GM18519 (cell line): ENCODE results near the gene ZNFX1.
A peak's percentile ranks its signal among the peaks of the same experiment; 100 is the strongest.
"Not testable (repeated sequence)": the region's sequence is repeated elsewhere in the genome, so short reads cannot be mapped to it uniquely, and the experiment has no call there.

ENCODE experiments used
- ATAC-seq: cut with Tn5 transposase; IDR thresholded peaks from one replicate; pipeline ENCODE4 v1.9.1; 2021; ENCODE audit warnings: mild to moderate bottlenecking, moderate library complexity; ENCODE audit not compliant: unreplicated experiment, low FRiP score

ZNFX1 gene

DNA sequence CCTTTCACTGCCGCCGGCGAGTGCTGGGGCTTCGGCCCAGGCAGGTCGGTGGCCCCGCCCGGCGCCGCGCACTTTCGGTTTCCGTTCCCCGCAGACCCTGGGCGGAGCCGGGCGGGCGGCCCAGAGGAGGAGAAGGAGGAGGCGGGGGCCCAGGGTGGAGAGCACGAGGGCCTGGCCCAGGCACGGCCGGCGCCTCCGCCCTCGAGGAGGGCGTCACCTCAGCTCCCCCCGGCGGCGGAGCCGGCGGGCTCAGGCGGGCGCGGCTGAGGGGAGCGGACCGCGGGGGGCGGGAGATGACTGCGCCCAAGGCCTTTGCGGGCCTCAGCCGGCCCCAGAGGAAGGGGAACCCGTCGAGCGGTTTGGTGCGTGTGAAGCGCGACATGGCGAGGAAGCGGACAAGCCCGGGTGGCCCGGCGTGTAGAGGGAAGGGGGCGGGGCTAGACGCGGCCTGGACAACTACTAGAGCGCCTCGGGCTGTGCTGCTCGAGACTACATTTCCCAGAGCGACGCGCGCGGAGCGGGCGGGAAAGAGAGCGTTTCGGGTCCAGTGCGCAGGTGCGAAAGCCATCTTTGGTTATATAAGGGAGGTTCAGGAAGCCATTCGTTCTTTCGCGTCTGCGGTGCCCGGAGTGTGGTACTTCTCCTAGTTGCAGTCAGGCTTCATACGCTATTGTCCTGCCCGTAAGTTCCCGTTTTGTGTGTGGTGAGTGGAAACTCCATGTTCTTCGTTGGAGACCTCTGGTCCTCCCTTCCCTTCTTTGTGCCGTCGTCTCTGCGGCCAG is at the start of gene ZNFX1:
ZNFX1 (minus strand) TSS at position 22 of the 782 bp plus-strand sequence. CDS start 2,218 bp downstream, outside the sequence.
- peak; percentile 55 for ATAC-seq

DNA sequence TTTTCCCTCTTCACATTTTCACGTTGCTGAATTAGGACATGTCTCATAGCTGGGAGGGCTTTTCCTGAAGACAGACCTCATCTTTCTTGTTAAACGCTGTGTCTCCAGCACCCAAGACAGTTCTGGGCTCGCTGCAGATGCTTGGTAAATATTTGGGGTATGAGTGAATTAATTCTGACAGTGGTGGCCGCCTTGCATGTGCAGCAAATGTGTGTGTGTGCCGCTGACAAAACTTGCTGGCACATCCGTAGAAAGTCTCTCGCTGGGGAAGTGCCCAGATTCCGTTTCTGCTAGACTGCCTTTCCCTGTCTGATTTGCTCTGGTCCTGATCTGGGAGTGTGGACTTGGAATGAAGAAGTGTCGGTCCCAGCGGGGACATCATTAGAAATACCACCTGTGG is 48.2 kb upstream of the ZNFX1 start:
- ATAC-seq, result no peak

DNA sequence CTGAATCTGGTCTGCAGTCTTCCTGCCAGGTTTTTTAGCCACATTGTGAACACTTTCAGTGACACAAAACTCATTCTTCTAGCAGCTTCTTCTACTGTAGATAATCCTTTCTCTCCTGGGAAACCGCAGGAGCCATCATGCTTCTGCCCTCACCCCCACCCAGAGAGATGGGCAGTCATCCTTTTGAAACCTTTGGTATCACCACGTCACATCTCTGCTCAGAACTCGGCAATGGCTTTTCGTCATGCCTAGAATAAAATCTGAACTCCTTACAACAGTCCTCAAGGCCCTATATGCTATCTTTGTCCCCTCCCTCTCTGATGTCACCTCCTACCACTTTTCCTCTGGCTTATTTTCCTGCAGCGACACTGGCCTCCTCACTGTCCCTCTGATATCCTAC is 46.4 kb upstream of the ZNFX1 start:
- ATAC-seq, result no peak

DNA sequence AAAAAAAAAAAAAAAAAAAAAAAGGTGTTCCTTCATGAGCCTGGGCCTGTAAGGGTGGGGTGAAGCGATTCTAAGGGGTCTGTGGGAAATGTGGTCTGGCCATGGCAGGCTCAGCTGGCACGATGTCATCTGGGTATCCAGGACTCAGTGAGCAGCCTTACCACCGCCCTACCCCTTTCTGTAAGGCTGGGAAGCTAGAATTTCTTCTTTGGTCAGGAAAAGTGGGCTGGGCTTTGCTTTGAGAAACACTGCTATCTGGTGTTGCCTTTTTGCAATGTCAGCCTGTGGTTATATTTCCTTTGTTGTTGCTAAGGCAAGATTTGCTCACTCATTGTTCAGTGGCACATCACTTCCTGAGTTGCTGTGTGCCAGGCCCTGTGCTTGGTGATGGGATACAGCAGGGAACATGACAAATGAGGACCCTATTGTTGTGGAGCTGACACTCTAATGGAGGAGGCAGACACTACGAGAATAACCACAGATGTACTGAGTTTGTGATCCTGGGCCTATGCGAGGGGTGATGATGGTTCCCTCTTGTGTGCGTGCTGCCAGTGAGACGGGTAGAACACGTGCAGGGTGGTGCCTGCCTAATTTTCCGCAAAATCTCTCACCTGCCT is 45.9 kb upstream of the ZNFX1 start:
- no peak for ATAC-seq

DNA sequence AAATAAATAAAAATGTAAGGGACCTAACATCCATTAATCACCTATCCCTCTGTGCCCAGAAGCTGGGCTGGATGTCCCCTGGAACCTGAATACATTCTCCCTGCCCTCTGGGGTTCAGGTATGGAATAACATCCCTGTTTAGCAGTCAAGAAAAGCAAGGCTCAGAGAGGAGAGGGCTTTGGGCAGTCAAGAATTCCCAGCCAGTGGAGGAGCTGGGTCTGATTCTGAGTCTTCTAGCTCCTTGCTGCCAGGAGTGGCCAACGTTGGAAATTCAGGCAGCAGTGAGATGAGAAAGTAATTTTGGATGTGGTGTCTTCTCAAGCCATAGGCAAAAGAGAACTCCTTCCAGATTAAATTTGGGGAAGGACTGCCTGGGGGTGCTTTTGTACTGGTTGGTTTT is 42.6 kb upstream of the ZNFX1 start:
- no peak for ATAC-seq

DNA sequence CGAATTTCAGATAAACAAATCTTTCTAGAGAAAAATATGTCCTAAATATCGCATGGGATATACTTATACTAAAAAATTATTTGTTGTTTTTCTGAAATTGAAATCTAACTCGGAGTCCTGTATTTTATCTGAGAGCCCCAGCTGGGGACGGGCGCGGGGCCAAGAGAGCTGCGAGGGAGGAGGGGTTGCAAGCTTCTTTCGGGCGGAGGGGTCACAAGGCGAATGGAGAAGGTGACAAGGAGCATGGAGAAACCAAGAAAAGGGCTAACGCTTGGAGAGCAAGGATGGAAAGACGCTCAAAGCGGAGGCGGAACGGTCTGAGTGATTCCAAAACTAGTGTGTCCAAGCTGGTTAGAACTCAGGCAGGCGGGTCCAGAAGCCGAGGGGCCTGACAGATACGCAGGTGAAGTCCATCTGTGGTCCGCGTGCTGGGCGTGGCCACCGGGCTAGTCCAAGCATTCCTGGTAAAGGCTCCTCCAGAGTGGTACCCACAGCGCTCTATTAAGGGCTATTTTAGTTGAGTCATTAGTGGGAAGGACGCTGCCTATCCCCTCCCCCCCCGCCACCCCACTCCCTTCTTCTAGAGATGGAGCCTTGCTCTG is 41.5 kb upstream of the ZNFX1 start:
- ATAC-seq, result no peak

DNA sequence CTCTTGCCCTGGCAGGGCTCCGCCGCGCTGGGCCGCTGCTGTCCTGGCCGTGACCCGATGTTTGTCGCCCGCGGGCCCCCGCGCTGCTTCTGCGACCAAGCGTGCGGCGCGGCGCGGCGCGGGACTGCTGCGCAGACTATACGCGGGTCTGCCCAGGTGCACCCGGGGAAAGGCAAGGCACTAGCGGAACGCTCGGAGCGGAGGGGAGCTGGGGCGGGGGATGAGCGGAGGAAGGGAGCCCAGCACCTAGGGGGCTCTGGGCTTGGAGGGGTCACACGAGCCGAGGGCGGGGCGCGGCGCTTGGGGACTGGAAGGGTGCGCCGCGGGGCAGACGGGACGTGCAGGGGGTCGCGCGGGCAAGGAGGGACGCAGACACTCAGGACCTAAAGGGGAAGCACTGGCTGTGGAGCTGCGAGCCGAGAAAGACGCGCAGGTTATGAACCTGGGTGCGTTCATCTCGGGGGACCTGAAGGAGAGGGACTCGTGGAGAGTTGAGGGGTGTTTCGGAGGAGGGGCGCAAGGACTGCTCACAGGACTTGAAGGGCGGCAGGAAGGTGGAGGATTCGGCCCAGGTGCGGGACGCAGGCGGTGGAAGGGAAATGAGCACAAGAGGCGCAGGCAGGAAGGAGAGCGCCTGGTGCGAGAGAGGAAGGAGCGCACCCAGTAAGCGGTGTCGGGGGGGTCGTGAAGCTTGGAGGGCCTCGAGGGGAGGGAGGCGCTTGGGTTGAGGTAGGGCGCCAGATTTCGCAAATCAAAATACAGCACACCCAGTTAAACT is 40.8 kb upstream of the ZNFX1 start:
- ATAC-seq, result no peak

DNA sequence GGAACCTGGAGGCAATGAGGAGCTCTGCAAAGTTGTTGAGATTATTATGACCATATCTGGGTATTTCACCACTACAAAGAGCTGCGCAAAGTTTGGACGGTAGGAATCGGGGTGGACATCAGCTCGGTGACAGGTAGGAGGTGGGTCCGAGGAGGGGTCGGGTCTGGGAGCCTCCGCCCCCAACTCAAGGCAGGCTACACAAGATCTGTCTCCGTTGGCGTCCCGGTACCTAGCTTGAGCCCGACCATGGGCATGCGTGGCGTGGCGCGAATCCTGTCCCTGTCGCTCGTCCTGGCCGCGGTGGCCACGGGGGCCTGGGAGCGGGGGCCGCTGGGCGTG is 40.2 kb upstream of the ZNFX1 start:
- no peak for ATAC-seq

DNA sequence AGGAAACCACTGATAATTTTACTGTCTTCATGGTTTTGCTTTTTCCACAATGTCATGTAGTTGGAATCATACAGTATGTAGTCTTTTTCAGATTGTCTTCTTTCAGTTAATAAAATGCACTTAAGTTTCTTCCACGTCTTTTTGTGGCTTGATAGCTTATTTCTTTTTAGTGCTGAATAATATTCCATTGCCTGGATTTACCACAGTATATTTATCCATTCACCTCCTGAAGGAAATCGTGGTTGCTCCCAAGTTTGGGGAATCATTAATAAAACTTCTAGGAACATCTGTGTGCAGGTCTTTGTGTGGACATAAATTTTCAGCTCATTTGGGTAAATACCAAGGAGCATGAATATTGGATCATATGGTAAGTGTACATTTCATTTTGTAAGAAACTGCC is 38.8 kb upstream of the ZNFX1 start:
- ATAC-seq, result no peak

DNA sequence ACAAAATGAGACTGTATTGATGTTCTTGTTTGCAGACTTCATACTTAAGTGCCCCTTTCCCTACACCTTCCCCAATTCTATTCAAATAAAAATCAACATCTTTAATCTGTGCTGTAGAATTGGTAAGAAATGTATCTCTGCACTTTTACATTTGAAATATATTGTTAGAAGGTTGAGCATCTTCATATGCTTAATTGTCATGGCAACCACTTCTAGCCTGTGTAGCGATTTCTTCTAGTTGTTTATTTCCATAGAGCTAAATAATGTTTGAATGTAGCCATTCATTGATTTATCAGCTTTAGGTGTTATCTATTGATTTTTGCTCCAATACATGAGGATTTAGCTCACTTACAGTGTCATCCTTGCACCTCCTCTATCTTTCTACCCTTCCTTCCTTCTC is 37.7 kb upstream of the ZNFX1 start:
- ATAC-seq, result no peak

DNA sequence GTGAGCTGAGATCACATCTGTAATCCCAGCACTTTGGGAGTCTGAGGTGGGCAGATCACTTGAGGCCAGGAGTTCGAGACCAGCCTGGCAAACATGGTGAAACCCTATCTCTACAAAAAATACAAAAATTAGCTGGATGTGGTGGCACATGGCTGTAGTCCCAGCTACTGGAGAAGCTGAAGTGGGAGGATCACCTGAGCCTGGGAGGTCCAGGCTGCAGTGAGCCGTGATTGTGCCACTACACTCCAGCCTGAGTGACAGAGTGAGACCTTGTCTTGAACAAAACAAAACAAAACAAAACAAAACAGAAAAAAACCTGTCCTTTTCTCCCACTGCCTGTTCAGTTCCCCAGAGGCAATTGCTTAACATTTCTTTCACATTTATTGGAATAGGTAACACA is 36.2 kb upstream of the ZNFX1 start:
- not testable (repeated sequence) for ATAC-seq

DNA sequence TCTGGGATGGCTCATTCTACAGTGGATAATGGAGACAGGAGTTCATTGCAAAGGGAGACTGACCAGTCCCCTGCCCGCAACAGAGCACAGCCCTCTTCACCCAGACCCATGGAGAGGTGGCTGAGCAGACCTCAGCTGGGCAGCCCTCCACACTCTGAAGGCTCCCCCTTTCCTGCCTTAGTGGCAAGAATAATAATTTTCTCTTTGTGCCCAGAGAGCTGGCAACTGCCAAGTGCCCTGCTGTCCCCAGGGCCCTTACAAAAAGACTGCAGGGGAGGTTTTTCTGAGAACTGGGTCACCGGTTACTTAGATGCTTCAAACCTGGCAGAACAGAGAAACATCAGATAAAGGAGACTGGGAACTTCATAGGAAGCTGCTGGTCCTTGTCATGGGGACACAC is 35.4 kb upstream of the ZNFX1 start:
- ATAC-seq, result no peak

DNA sequence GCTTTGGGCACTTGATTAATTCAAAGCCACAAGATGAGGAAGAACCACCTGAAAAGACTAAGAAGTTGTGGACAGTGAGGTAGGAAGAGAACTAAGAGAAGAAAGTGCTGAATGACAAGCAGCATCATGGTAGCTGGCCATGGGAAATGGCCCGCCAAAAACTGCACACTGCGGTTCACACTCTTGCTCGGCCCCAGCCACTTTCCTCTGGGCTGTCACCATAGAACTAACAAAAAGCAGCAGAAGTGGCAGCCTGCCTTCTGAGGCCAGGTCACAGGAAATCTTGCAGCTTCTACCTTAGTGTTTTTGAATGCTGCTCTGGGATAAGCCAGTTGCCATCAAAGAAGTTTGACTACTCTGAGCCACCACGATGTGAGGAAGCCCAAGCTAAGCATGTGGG is 34.8 kb upstream of the ZNFX1 start:
- no peak for ATAC-seq

DNA sequence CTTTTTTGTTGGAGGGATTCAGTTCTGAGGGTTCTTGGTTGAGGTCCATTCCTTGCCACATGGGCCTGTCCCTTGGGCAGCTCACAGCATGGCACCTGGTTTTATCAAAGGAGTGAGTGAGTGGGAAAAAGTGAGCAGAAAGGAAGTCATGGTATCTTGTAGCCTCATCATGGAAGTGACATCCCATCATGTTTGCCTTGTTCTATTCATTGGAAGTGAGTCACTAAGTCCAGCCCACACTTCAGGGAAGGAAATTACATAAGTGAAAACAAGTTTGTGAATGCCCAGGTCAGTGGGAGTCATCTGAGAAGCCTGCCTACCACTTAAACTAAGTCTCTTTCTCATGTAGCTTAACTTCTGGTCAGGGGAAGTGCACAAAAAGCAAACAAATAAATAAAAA is 32.8 kb upstream of the ZNFX1 start:
- ATAC-seq, result no peak

DNA sequence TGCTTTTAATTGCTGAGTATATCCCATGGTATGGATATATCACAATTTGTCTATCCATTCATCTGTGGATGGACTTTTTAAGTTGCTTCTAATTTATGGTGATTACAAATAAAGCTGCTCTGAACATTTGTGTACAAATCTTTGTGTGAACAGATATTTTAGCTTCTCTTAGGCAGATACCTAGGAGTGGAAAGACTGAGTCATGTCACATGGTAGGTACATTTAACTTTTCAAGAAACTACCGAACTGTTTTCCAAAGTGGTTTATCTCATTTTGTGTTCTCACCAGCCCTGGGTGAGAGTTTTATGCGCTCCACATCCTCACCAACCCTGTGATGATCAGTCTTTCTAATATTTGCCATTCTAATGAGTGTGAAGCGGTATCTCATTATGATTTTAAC is 31.0 kb upstream of the ZNFX1 start:
- no peak for ATAC-seq

DNA sequence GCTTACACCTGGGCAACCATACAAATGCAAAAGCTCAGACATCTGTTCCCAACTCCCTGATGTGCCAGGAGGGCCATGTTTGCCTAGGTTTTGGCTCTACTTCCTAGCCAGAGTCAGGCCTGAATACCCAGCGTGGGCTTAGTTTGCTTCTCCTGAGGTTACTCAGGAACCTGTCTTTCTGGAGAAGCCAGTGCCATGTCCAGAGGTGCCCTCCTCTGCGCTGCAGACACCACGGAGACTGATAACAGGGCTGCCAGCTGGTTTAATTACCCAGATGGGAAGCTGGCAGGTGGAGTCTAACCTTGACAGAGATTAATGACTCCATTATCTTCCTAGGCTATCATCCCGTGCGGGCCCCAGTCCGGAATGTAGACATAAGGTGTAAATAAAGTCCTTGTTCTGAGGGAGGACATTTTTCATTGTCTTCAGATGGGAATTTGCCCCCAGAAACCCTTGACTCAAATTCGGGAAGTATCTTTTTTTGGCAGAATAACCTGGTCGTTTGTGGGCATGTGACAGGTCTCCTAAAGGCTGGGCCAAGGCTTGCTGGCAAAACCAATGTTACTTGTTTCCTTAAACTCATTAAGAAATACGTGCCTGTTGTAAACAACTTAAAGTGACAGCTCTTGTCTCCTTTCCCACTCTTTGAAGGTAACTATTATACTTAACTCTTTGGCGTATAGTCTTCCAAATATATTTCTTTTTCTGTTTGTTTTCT is 29.2 kb upstream of the ZNFX1 start:
- no peak for ATAC-seq

DNA sequence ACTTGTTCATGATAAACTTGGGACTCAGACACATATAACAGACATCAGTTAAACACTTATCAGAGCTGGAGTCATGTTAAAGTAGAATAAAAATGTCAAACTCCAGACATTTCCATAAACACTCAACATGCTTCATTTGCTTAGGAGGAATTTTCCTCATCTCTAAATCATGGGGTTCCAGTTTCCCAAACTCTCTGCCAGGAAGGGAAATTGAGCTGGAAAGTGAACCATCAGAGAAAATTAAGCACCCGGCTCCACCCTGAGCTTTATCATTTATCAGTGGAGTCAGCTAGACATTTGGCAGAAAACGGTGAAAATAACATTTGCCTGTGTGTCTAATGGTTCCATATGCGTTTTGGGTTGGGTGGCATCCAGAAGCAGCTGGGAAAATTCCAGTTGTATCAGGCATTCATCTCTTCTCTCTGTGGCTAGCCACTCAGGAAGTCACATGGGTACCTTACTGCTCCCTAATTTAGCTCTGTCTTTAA is 25.3 kb upstream of the ZNFX1 start:
- no peak for ATAC-seq

DNA sequence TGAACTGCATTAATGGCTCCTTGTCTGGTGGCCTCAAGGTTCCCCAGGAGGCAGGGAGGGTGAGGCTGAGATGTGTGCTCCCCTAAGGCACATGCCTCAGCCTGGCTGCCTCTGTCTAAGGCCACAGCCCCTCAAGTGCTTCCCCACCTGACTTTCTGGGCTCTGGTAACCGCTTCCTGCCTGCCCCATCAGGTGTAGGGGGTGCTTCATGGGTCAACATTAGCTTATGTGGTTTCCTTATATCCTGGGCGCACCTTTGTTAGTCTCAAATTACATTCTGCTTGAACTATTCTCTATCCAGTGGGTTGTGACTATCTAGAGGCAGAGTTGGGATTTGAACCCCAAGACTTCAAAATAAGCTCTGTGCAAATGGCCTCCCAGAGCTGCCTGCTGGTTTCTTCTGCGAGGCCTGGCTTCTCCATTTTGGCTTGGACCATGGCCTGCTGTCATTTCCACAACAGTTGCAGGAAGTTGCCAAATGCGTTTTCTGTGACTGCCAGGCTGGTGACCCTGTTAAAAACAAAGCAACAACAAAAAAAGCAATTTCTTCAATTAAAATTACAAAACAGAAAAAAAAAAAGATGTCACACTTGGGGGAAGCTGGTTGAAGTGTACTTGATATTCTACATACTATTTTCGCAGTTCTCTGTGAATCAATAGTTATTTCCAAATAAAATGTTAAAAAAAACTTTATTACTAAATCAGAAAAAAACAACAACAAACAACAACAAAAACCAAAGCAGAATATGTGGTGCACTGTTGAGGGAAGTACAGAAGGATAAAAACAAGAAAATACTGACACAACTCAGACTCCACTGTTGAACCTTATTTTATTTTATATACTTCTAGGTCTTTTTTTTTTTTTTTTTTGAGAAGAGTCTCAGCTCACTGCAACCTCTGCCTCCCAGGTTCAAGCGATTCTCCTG is 20.0 kb upstream of the ZNFX1 start:
- ATAC-seq, result no peak

DNA sequence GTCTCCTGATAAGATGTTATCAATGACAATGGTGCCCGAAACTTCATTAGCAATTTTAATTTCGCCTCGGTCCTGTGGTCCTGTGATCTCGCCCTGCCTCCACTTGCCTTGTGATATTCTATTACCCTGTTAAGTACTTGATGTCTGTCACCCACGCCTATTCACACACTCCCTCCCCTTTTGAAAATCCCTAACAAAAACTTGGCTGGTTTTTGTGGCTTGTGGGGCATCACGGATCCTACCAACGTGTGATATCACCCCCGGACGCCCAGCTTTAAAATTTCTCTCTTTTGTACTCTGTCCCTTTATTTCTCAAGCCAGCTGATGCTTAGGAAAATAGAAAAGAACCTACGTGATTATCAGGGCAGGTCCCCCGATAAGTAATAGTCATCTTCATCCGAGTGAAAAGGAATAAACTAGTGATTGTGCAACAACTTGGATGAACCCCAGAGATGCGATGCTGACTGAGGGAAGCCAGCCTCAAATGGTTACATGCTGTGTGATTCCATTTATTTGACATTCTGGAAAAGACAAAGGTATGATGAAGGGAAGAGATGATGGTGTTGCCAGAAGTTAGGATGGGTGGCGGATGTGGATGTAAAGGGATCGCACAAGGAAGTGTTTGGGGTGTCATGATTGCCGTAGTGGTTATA is 16.3 kb upstream of the ZNFX1 start:
- ATAC-seq, result not testable (repeated sequence)
